Fibroblast of villous mesenchyme (primary cell): ENCODE data around the gene ROBO2. TPM values are rescaled to one million over a fixed set of nuclear protein-coding genes. Genes with fewer than 3 reads are reported as not detected.

Source experiments
- DNase-seq: peaks from one replicate; pipeline ENCODE4 v3.0.0-alpha.2; 2010; ENCODE audit warnings: low read depth
- H3K4me3 ChIP-seq: 2 replicates; pipeline ENCODE4 v1.5.1; 2011; ENCODE audit warnings: low read depth, mild to moderate bottlenecking, low read length
- total RNA-seq: library from RNA; depleted of rRNA; stranded (reverse); fragments of >200 nt; gene quantifications from 2 replicates; pipeline ENCODE4 v1.2.3, GENCODE V29; 2012
- TF ChIP-seq, protein P1 (sequence below): IDR thresholded peaks from 2 replicates; pipeline ENCODE4 v1.5.1; 2012; ENCODE audit warnings: low read depth, mild to moderate bottlenecking, low read length; ENCODE audit not compliant: insufficient read depth

ROBO2 gene
- total RNA-seq, 1 donor = 3.0 TPM

DNA sequence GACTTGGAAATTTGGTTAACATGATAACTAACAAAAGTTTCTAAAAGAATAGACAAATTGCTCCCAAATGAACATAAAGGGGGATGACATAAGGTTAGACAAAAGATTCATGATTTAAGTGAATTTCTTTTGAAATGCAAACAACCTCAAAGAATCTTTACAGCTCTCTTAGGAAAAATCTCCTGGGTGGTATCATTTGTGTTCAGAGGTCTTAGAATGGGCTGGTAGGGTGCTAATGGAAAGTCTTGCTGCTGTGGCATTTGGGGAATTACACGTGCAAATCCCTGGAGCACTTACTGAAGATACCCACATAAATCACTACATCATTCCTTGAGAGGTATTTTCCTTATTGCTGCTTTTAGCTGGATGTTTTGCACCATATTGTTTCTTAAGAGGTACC lies 14.4 kb upstream of the ROBO2 start:
- no peak overlapping the region for H3K4me3 ChIP-seq
- TF ChIP-seq, protein P1, sequence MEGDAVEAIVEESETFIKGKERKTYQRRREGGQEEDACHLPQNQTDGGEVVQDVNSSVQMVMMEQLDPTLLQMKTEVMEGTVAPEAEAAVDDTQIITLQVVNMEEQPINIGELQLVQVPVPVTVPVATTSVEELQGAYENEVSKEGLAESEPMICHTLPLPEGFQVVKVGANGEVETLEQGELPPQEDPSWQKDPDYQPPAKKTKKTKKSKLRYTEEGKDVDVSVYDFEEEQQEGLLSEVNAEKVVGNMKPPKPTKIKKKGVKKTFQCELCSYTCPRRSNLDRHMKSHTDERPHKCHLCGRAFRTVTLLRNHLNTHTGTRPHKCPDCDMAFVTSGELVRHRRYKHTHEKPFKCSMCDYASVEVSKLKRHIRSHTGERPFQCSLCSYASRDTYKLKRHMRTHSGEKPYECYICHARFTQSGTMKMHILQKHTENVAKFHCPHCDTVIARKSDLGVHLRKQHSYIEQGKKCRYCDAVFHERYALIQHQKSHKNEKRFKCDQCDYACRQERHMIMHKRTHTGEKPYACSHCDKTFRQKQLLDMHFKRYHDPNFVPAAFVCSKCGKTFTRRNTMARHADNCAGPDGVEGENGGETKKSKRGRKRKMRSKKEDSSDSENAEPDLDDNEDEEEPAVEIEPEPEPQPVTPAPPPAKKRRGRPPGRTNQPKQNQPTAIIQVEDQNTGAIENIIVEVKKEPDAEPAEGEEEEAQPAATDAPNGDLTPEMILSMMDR = no peak
- no peak for DNase-seq

DNA sequence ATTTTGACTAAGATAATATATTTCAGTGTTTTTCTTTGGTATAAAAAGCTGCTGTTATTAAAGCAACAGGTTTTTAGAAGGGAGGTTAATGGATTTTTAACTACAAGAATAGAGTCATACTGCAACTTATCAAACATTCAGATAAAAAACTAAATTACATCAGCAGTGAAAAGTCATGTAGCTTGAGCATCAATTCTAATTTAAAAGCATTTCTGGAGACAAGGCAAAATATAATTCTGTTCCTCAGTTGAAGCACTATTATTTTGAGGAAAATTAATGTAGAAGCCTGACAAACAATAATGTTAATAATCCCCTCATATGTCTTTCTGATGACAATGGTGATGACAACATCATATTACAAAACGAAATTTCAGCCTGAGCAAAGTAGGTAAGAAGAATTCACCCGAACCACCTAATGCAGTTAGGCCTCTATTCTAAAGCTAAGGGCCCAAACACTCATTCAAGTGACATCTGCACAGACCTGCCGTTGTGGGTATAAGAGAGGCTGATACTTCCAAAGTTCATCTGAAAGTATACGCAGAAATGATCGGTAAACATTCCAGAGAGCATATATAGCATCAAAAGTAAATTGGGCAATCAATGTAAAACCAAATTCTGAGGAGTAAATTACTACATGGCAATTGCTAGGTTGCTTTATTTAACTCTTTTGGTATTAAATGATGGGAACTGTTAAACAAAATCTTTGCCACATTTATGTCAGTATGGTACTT lies 12.8 kb upstream of the ROBO2 start:
- TF ChIP-seq, protein P1 = no peak
- H3K4me3 ChIP-seq = no peak overlapping the region

DNA sequence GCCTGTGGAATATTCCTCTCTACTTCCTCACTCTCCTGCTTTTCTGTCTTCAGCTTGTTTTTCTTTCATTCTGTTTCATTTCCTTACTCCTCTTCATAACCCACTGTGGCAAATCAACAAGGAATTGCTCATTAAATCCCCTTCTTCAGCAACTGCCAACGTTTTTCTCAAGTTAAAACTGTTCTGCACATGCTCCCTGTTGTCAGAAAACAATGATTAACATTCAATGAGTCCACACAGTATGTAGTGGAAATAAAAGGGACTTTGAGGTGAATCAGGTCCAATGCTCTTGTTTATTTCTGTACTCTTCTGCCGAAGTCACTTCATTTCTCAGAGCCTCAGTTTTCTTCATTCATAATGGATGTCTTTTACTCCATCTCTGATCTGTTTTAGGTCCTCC lies 11.9 kb upstream of the ROBO2 start:
- TF ChIP-seq, protein P1 = no peak
- H3K4me3 ChIP-seq = no peak overlapping the region
- DNase-seq = no peak

More for the DNA sequence above, 12.8 kb upstream of the ROBO2 start:
- no peak for DNase-seq

DNA sequence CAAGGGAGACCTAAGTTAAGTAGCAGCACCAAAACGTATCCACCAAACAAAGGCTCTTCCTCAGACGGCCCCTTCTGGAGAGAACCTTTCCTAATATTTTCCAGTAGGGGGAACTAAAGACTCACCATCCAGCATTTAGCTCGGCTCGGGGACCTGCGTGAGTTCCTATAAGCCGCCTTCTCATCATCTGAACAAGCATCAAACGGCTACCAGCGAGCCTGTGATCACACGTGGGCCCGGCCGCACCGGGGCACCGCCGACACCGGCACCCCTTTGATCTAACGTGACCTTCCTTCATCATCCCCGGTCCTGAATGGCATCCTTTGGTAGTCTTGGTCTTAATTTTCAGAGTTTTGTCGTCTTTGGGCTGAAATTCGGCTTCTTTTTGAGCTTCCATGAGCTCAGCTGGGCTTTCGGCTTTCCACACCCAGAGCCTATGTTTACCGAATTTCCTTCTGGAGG lies 1.4 kb upstream of the ROBO2 start:
- peak; percentile 80 for DNase-seq
- TF ChIP-seq, protein P1 = peak; percentile 64
- H3K4me3 ChIP-seq = peak overlapping the region; percentile 5

DNA sequence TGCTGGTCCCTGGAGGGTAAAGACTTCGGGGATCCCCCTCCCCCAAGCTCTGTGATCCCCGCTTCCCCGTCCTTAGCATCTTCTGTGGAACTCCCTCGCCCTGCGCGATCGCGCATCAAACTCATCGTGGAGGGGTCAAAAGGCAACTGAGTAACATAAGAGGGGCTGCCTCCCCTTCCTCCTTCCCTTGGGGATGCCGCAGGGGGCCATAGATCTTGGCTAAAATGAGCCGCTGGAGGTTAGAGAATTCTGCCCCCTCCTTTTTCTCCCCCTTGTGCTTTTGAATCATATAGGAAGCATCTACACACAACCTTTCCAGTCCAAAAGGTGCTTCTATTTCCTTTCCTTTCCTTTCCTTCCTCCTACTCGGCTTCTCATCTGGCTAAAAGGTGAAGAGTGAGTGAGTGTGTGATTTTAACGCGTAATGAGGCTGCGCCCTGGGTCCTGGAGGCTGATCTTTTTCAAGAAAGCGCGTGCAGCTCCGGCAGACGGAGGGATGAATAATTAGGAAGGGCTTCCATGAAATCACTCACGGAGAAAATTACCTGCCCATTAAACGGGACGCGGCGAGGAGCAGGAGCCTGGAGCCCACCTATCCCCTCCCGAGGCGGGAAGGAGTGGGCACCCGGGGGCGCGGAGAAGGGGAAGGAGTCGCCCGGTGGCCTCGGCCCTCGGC lies 831 bp upstream of the ROBO2 start:
- DNase-seq = peak; percentile 1
- TF ChIP-seq, protein P1 = no peak
- H3K4me3 ChIP-seq = peak overlapping the region; percentile 5

DNA sequence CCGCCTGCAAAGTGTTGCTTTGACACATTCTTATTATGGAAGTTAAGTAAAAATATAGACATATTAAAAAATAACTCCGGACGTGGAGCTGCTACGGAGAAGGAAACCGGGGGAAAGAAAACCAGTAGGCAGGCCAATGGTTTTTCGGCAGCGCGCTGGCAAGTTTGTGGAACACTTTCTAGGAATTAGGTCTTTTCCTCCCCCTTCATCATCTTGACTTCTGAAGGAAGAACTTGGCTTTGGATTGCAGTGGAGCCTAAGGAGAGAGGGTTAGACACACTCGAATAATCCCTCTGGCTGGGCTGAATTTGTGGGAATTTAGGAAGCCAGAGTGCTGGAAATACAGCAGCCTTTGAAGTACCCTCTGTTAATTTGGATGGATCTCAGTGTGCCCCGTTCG lies 317 bp downstream of the ROBO2 start:
- peak; percentile 2 for DNase-seq
- TF ChIP-seq, protein P1 = no peak
- peak overlapping the region; percentile 5 for H3K4me3 ChIP-seq
